H9 (cell line): Measurements from ENCODE around the gene MROH8. TPM values are rescaled to one million over a fixed set of nuclear protein-coding genes. Genes with fewer than 3 reads are reported as not detected.

Experiments used
- DNase-seq: peaks from one replicate; pipeline ENCODE4 v3.0.0-alpha.2; 2017
- H2AFZ ChIP-seq: one replicate; pipeline ENCODE4 v1.6.1; 2013; ENCODE audit warnings: mild to moderate bottlenecking, low read length, control low read depth, moderate library complexity
- H2AK5ac ChIP-seq: 2 replicates; pipeline ENCODE4 v1.6.1; 2013; ENCODE audit warnings: low read length, control low read depth, mixed read lengths; ENCODE audit not compliant: insufficient read length
- H2BK120ac ChIP-seq: one replicate; pipeline ENCODE4 v1.6.1; 2013; ENCODE audit warnings: low read depth, mild to moderate bottlenecking, low read length, control low read depth, inconsistent platforms; ENCODE audit not compliant: poor library complexity, severe bottlenecking
- H2BK12ac ChIP-seq: 2 replicates; pipeline ENCODE4 v1.6.1; 2013; ENCODE audit warnings: low read length, control low read depth, mixed read lengths, low read depth; ENCODE audit not compliant: insufficient read length
- H2BK15ac ChIP-seq: 2 replicates; pipeline ENCODE4 v1.6.1; 2013; ENCODE audit warnings: low read depth, low read length, control low read depth
- H2BK20ac ChIP-seq: one replicate; pipeline ENCODE4 v1.6.1; 2013; ENCODE audit warnings: low read depth, mild to moderate bottlenecking, low read length, control low read depth, inconsistent platforms; ENCODE audit not compliant: poor library complexity, severe bottlenecking
- H2BK5ac ChIP-seq: 2 replicates; pipeline ENCODE4 v1.6.1; 2013; ENCODE audit warnings: low read length, control low read depth, mixed read lengths; ENCODE audit not compliant: insufficient read length
- H3K14ac ChIP-seq: 2 replicates; pipeline ENCODE4 v1.6.1; 2013; ENCODE audit warnings: low read length, control low read depth; ENCODE audit not compliant: insufficient read depth
- H3K18ac ChIP-seq: 2 replicates; pipeline ENCODE4 v1.6.1; 2013; ENCODE audit warnings: low read depth, mild to moderate bottlenecking, mixed read lengths, low read length, control low read depth; ENCODE audit not compliant: insufficient read length
- H3K23ac ChIP-seq: 2 replicates; pipeline ENCODE4 v1.6.1; 2013; ENCODE audit warnings: low read length, control low read depth, mixed read lengths, low read depth; ENCODE audit not compliant: insufficient read length
- H3K23me2 ChIP-seq: 2 replicates; pipeline ENCODE4 v1.6.1; 2013; ENCODE audit warnings: low read depth, mild to moderate bottlenecking, mixed read lengths, low read length, control low read depth; ENCODE audit not compliant: insufficient read length, poor library complexity, severe bottlenecking
- H3K27ac ChIP-seq: 2 replicates; pipeline ENCODE4 v1.5.1; 2013; ENCODE audit warnings: low read length, control low read depth, mixed read lengths, low read depth; ENCODE audit not compliant: insufficient read length
- H3K27me3 ChIP-seq: 2 replicates; pipeline ENCODE4 v1.6.1; 2013; ENCODE audit warnings: low read length, control low read depth, inconsistent platforms; ENCODE audit not compliant: insufficient read depth
- H3K4ac ChIP-seq: 2 replicates; pipeline ENCODE4 v1.6.1; 2013; ENCODE audit warnings: low read depth, mild to moderate bottlenecking, control low read depth, inconsistent platforms, low read length, moderate library complexity
- H3K4me1 ChIP-seq: 2 replicates; pipeline ENCODE4 v1.6.1; 2013; ENCODE audit warnings: low read length, control low read depth, inconsistent platforms; ENCODE audit not compliant: insufficient read depth
- H3K4me2 ChIP-seq: 2 replicates; pipeline ENCODE4 v1.6.1; 2013; ENCODE audit warnings: low read length, control low read depth, mixed read lengths; ENCODE audit not compliant: insufficient read length, insufficient read depth
- H3K56ac ChIP-seq: 2 replicates; pipeline ENCODE4 v1.6.1; 2013; ENCODE audit warnings: low read depth, mild to moderate bottlenecking, mixed read lengths, low read length, control low read depth; ENCODE audit not compliant: insufficient read length
- H3K79me1 ChIP-seq: 2 replicates; pipeline ENCODE4 v1.6.1; 2013; ENCODE audit warnings: low read depth, mild to moderate bottlenecking, moderate library complexity, low read length, control low read depth, inconsistent platforms; ENCODE audit not compliant: insufficient read depth, poor library complexity, severe bottlenecking
- H3K79me2 ChIP-seq: 2 replicates; pipeline ENCODE4 v1.6.1; 2013; ENCODE audit warnings: low read length, control low read depth, inconsistent platforms; ENCODE audit not compliant: insufficient read depth
- H3K9ac ChIP-seq: 2 replicates; pipeline ENCODE4 v1.6.1; 2013; ENCODE audit warnings: low read length, control low read depth, mixed read lengths; ENCODE audit not compliant: insufficient read length; ENCODE audit errors: extremely low read depth
- H3K9me3 ChIP-seq: one replicate; pipeline ENCODE4 v1.6.1; 2013; ENCODE audit warnings: low read depth, low read length, inconsistent platforms; ENCODE audit not compliant: control insufficient read depth
- H3T11ph ChIP-seq: one replicate; pipeline ENCODE4 v1.6.1; 2013; ENCODE audit warnings: mild to moderate bottlenecking, low read length, control low read depth, inconsistent platforms
- H4K20me1 ChIP-seq: one replicate; pipeline ENCODE4 v1.6.1; 2013; ENCODE audit not compliant: control insufficient read depth, insufficient read length, insufficient read depth
- H4K5ac ChIP-seq: 2 replicates; pipeline ENCODE4 v1.6.1; 2013; ENCODE audit warnings: low read depth, mild to moderate bottlenecking, mixed read lengths, low read length, control low read depth; ENCODE audit not compliant: insufficient read length
- H4K8ac ChIP-seq: replicated peaks from 2 replicates; pipeline ENCODE4 v1.6.1; 2013; ENCODE audit warnings: low read length, control low read depth, mixed read lengths, low read depth; ENCODE audit not compliant: insufficient read length
- H4K91ac ChIP-seq: 2 replicates; pipeline ENCODE4 v1.6.1; 2013; ENCODE audit warnings: low read depth, mild to moderate bottlenecking, moderate library complexity, mixed read lengths, low read length, control low read depth; ENCODE audit not compliant: insufficient read length
- H3K27ac Mint-ChIP-seq, 3 experiments: 2 replicates in 2 of 3; 3 replicates in 1 of 3; pipeline ENCODE4 v1.8.0; 2020 to 2021; ENCODE audit warnings: mixed read lengths in 3 of 3, mild to moderate bottlenecking in 1 of 3, moderate library complexity in 1 of 3
- H3K27me3 Mint-ChIP-seq: 2 replicates; pipeline ENCODE4 v1.8.0; 2021; ENCODE audit warnings: low read depth, mild to moderate bottlenecking, moderate library complexity, mixed read lengths
- H3K36me3 Mint-ChIP-seq, 3 experiments: 2 replicates in 2 of 3; 3 replicates in 1 of 3; pipeline ENCODE4 v1.8.0; 2020 to 2021; ENCODE audit warnings: low read depth in 3 of 3, mixed read lengths in 3 of 3; ENCODE audit not compliant: insufficient read depth in 1 of 3
- H3K4me1 Mint-ChIP-seq, 2 experiments: 2 replicates each; pipeline ENCODE4 v1.8.0; 2020; ENCODE audit warnings: mixed read lengths in 2 of 2
- H3K4me3 Mint-ChIP-seq, 2 experiments: 2 replicates in 1 of 2; 3 replicates in 1 of 2; pipeline ENCODE4 v1.8.0; 2020 to 2021; ENCODE audit warnings: mild to moderate bottlenecking in 2 of 2, mixed read lengths in 2 of 2, moderate library complexity in 1 of 2
- H3K9me3 Mint-ChIP-seq, 2 experiments: 2 replicates in 1 of 2; 3 replicates in 1 of 2; pipeline ENCODE4 v1.8.0; 2020; ENCODE audit warnings: mild to moderate bottlenecking in 2 of 2, mixed read lengths in 2 of 2, moderate library complexity in 1 of 2
- CTCF ChIP-seq: fragments of 200-600 bp; sonication (generic); conservative IDR thresholded peaks from 3 replicates; pipeline ENCODE4 v1.8.0; 2021; ENCODE audit warnings: antibody characterized with exemption, mild to moderate bottlenecking
- WGBS: extraction: QIAGEN DNeasy Blood & Tissue Kit; methylation state at CpG from one replicate; pipeline ENCODE4 v1.1.7; 2013; ENCODE audit warnings: missing lambda C conversion rate, low lambda C conversion rate, mixed read lengths; ENCODE audit not compliant: insufficient read length; ENCODE audit errors: extremely low coverage; 5-methylcytosine and 5-hydroxymethylcytosine counted together
- total RNA-seq: library from RNA; stranded (reverse); gene quantifications from 2 replicates; pipeline ENCODE4 v1.2.1, GENCODE V29; 2021

Gene MROH8
- total RNA-seq, 1 experiment from 2014 or later = 0.90 TPM

DNA sequence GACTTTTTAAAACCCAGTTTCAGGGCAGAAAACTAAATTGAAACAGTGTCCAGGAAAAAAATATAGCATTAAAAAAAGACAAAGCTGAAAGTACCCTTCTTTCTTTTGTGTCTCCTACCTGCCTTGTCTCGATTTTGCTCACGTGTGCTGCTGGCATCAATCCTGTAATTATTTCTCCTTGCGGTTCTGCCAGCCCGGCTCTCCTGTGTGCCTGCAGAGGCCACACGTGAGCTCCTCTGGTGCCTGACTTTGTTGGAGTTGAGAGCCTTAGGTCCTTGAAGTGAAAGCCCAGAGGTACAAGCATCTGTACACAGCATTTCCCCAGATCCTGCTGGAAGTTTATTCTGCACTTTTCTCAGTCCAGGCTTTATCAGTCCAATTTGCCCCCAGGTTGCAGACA is 45.8 kb upstream of the MROH8 start:
- no peak overlapping the region for H2AFZ ChIP-seq
- H3K79me2 ChIP-seq = no peaks in the 10 kb centered on the region
- H2BK20ac ChIP-seq = no peak overlapping the region
- peaks cover 12% of the 10 kb centered on the region for H3K4me1 ChIP-seq
- no peak overlapping the region for H3K56ac ChIP-seq
- H3K27me3 ChIP-seq = no peaks in the 10 kb centered on the region
- no CpG with 5 or more reads among the region's 5 CpGs for WGBS
- no peak overlapping the region for H3K4ac ChIP-seq
- H3K27ac ChIP-seq = no peak overlapping the region
- peaks cover 5% of the 10 kb centered on the region for H3K79me1 ChIP-seq
- no peak overlapping the region for H4K5ac ChIP-seq
- H4K8ac ChIP-seq = no peak overlapping the region
- H2BK12ac ChIP-seq = no peak overlapping the region
- no peak overlapping the region for H2BK5ac ChIP-seq
- Mint-ChIP-seq H3K4me3 (no peak overlapping the region), H3K9me3 (no peaks in the 10 kb centered on the region), H3K27ac (peak overlapping the region in 1 of 3 experiments; percentile 80; a peak in 2 of 7 replicates), H3K36me3 (peaks cover 32 to 78% (median 62%) of the 10 kb centered on the region in 3 experiments), H3K27me3 (no peaks in the 10 kb centered on the region), H3K4me1 (peaks cover 54 to 55% of the 10 kb centered on the region in 2 experiments)
- H3K9me3 ChIP-seq = no peaks in the 10 kb centered on the region
- H2BK120ac ChIP-seq = no peak overlapping the region
- no peak overlapping the region for H3T11ph ChIP-seq
- H2AK5ac ChIP-seq = no peak overlapping the region
- H4K20me1 ChIP-seq = no peaks in the 10 kb centered on the region
- H3K14ac ChIP-seq = no peak overlapping the region
- no peaks in the 10 kb centered on the region for H3K23me2 ChIP-seq
- no peak overlapping the region for H3K4me2 ChIP-seq
- H3K18ac ChIP-seq = no peak overlapping the region
- no peak overlapping the region for H4K91ac ChIP-seq
- no peak overlapping the region for H2BK15ac ChIP-seq
- H3K23ac ChIP-seq = no peak overlapping the region
- no peak for DNase-seq
- no peak for TF ChIP-seq CTCF
- H3K9ac ChIP-seq = no peak overlapping the region
